Stimulated activated CD4-positive, alpha-beta T cell treated with anti-CD3 and anti-CD28 coated beads, TNF-alpha, amount 100 ng/mL, for 24 hours (primary cell): ENCODE data around the gene DKC1.
"Not testable (repeated sequence)": the region's sequence is repeated elsewhere in the genome, so short reads cannot be mapped to it uniquely, and the experiment has no call there.

Experiments used
- DNase-seq, 3 experiments: peaks; one replicate each; pipeline ENCODE4 v3.0.0-alpha.2; 2020; ENCODE audit warnings: low read depth in 3 of 3

Gene DKC1

DNA sequence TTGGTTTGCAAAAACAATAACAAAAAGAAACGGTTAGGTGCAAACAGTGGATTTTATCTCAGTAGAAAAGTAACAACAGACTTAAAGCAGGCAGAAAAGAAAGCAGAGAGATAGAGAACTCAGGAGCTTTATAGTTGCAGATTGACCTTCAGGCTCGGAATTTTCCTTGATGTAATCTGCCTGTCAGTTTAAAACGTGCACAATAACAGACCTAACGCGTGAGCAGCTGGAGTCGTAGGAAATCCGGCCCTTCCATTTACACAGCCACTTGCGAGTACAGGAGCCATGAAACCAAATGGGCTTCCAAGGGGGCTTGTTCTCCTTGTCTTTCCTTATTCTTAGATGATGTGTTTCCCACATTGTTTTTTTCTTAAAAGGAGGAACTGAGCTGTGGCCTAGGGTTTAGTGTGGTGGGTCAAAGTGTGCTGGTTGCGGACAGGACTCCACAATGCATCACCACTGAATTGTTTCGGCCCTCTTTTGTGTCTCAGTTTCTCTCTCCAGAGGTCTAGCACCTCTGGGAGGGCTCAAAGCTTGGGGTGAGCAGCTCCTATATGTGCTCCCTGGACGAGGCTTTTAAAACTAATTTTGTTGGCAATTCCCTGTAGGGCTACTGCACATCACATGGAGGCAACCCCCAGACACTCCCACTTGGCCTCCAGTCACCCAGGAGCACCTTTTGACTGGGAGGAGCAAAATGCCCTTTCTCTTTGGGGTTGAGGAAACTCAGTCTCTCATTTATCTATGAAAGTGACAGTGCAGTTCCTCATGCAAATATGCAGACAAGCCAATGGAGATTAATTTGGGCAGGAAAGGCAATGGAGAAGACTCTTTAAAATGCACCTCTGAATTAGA is 56.5 kb downstream of the DKC1 start:
- DNase-seq = no peak

DNA sequence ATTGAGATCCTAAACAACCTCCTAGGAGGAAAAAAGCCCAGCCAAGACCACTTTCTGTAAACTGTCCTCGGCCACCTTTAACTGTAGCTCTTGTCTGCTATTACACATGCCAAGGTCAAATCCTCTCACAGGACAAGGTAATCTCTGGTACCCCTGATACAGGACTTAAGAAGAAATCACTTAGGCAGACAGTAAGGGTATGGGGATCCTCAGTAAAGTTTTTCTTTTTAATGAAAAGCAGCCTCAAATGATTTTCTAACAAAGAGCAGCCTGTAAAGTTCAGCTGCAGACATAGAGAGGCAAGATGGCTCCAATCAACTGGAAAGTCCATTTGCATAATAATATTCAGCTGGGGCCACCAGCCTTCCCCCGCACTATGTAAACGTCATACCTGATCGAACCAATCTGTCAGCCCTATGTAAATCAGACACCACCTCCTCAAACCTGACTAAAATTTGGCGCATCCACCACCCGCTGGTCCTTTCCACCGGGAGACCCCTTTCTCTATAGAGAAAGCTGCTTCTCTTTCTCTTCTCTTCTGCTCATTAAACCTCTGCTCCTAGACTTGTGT is 57.2 kb downstream of the DKC1 start:
- no peak for DNase-seq

DNA sequence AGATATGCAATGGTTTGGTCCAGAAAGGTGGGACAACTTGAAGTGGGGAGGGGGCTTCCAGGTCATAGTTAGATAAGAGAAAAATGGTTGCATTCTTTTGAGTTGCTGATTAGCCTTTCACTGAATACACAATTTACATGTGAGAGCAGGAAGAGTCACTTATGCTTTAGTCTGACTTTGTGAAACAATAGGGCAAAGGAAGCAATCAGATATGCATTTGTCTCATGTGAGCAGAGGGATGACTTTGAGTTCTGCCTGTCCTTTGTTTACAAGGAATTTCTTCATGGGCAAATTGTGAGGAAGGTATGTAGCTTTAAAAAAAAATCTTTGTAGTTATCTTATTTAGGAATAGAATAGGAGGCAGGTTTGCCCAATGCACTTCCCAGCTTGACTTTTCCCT is 58.9 kb downstream of the DKC1 start:
- DNase-seq = no peak

DNA sequence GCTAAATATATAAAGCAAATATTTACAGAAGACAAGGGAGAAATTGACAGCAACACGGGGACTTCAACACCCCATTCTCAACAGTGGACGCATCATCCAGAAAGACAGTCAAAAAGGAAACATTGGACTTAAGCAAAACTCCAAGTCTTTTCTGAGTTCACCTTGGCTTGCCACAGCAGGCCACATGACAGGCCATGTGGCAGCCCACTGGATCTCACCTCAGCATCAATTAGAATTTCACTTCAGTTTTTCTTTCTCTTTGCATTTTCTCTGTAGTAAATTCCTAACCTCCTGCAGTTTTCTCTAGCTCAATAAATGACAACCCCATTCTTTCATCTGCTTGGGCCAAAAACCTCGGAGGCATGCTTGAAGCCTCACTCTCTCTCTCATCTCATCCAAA is 59.4 kb downstream of the DKC1 start:
- no peak for DNase-seq

DNA sequence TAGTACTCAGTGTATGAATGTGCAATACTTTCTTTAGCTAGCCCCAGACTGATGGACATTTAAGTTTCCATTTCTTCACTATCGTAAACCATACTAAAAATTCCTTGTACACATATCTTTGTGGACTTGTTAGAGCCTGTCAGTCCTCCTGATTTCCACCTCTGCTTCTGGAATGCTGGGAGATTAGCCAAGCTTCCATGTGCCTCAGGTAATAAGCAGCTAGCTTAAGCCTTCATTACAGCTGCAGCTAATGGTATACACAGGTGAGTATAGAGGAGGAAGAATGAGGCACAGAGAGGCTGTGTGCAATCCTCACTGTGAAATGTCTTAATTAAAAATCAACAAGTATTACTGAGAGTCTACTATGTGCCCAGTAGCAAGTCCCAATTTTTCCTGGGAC is 62.0 kb downstream of the DKC1 start:
- no peak for DNase-seq

DNA sequence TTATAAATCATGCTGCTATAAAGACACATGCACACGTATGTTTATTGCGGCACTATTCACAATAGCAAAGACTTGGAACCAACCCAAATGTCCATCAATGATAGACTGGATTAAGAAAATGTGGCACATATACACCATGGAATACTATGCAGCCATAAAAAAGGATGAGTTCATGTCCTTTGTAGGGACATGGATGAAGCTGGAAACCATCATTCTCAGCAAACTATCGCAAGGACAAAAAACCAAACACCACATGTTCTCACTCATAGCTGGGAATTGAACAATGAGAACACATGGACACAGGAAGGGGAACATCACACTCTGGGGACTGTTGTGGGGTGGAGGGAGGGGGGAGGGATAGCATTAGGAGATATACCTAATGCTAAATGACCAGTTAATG is 62.9 kb downstream of the DKC1 start:
- not testable (repeated sequence) for DNase-seq
